ENCODE results near the gene PHLDB1. TPM values are rescaled to one million over a fixed set of nuclear protein-coding genes. Genes with fewer than 3 reads are reported as not detected.

PHLDB1 gene
- total and polyA plus RNA-seq, 2 donors (not counting 3 experiments of a cell fraction or from before 2014, with no cell fraction given) = 99.7 to 183 TPM

DNA sequence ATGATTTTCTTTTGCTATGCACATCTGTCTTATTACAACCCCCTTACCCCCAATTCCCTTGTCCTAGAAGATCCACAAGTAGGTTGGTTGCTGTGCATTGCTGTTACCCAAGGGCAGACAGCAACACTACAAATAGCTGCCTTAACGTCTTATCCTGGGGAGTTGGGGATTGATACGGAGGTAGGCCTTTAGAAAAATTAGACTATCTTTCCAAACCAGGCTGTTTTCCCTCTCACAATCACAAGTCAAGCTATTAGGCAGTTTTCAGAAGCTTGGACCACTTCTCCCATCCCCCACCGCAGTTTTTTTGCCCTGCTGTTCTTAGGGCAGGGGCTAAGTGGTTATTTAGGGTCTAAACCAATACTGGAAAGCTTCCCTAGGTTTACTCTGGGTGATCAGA lies 2.8 kb upstream of the PHLDB1 start:
- Histone ChIP-seq H3K4me2 (ENCODE audit: insufficient read depth, low read length) (no peak overlapping the region), H3K79me2 (ENCODE audit: control insufficient read depth, insufficient read depth, low read length) (peaks cover 9% of the 10 kb centered on the region), H3K9me1 (replicated peaks; ENCODE audit: control insufficient read depth, extremely low read depth, insufficient read depth, low read length) (no peaks in the 10 kb centered on the region), H4K20me1 (replicated peaks; ENCODE audit: control insufficient read depth, extremely low read depth, insufficient read depth, low read length) (no peaks in the 10 kb centered on the region), H3K9ac (replicated peaks; ENCODE audit: extremely low read depth, insufficient read depth, low read length) (no peak overlapping the region), H3K4me3 (replicated peaks in 1 of 3; ENCODE audit: insufficient read depth in 1 of 3, low read depth in 1 of 3, low read length in 3 of 3) (no peak overlapping the region), H3K4me1 (ENCODE audit: control insufficient read depth, extremely low read depth, insufficient read depth, low read length) (peaks cover 10% of the 10 kb centered on the region), H3K27ac (ENCODE audit: insufficient read depth, low read depth, low read length) (no peak overlapping the region), H3K27me3 (ENCODE audit: control insufficient read depth in 2 of 2, insufficient read depth in 2 of 2, low read length in 2 of 2) (no peaks in the 10 kb centered on the region), H2AFZ (ENCODE audit: low read depth, low read length) (no peak overlapping the region), H3K36me3 (ENCODE audit: control insufficient read depth in 2 of 2, extremely low read depth in 1 of 2, insufficient read depth in 2 of 2, low read length in 2 of 2) (peaks cover 10 to 14% of the 10 kb centered on the region in 2 experiments), H3K9me3 (replicated peaks; ENCODE audit: control insufficient read depth, insufficient read depth, low read length) (no peaks in the 10 kb centered on the region)
- DNase-seq (ENCODE audit: low read depth, low spot score) (no peak), FAIRE-seq (no peak)
- no TSS peak for BruUV-seq (replicated peaks)
- intact Hi-C loops (cut with micrococcal nuclease) (no loop called here), dilution Hi-C loops (cut with MboI; ENCODE audit: extremely low pct_ligation_motif_present, low sequenced_read_pairs) (no loop called here)
- TF ChIP-seq FOS (IDR thresholded peaks at IDR 0.05; ENCODE audit: borderline replicate concordance, insufficient read depth, low read length) = no peak
- TF ChIP-seq POLR2A (IDR thresholded peaks at IDR 0.05; ENCODE audit: low read depth, low read length) = no peak
- TF ChIP-seq EZH2 (IDR thresholded peaks at IDR 0.05; ENCODE audit: borderline replicate concordance, low read depth, low read length, severe bottlenecking) = no peak
- no peak for TF ChIP-seq CTCF (IDR thresholded peaks at IDR 0.05; ENCODE audit: extremely low read depth in 1 of 2, insufficient read depth in 1 of 2, low read depth in 1 of 2, low read length in 2 of 2)
- TF ChIP-seq MYC (IDR thresholded peaks at IDR 0.05; ENCODE audit: low read depth, low read length) = no peak
- TF ChIP-seq JUN (IDR thresholded peaks at IDR 0.05; ENCODE audit: borderline replicate concordance, insufficient read depth, insufficient read length, low read depth) = no peak
- no peak for TF ChIP-seq POLR2AphosphoS5 (IDR thresholded peaks at IDR 0.05; ENCODE audit: insufficient read depth, low read depth, low read length)
- ChIA-PET POLR2A (no interaction called here), CTCF (interaction anchor here (1.2 to 9.3 kb wide), 5 partner anchors 11 to 54 kb away, joined by 3 to 82 read pairs (median 8); no protein-coding TSS in a partner anchor)
